Activated CD8-positive, alpha-beta T cell treated with anti-CD3 and anti-CD28 coated beads, Interleukin-2, amount 10 ng/mL, durations not matched to agents 7 days and 5 days (primary cell): ENCODE results near the gene PNMA3. TPM values are rescaled to one million over a fixed set of nuclear protein-coding genes. Genes with fewer than 3 reads are reported as not detected.
"Not testable (repeated sequence)": the region's sequence is repeated elsewhere in the genome, so short reads cannot be mapped to it uniquely, and the experiment has no call there.

Source experiments
- ATAC-seq: fragments of 150-1000 bp; cut with Tn5 transposase; one replicate; pipeline ENCODE4 v1.10.0; 2021; ENCODE audit warnings: moderate library complexity
- CTCF ChIA-PET: fragments of 350-600 bp; sonication (Branson Sonifier 250); formaldehyde crosslinking; loops from one replicate; lab custom pipeline; 2021; ENCODE audit warnings: antibody characterized with exemption; lab: Charles Lee
- POLR2A ChIA-PET: fragments of 350-600 bp; sonication (Branson Sonifier 250); formaldehyde crosslinking; loops from one replicate; lab custom pipeline; 2021; ENCODE audit warnings: antibody characterized with exemption; lab: Charles Lee
- DNase-seq: peaks from one replicate; pipeline ENCODE4 v3.0.0-alpha.2; 2020
- H3K27ac Mint-ChIP-seq: one replicate; pipeline ENCODE4 v1.8.0; 2021; ENCODE audit warnings: mild to moderate bottlenecking, mixed read lengths
- H3K27me3 Mint-ChIP-seq: one replicate; pipeline ENCODE4 v1.8.0; 2021; ENCODE audit warnings: low read depth, mixed read lengths
- H3K36me3 Mint-ChIP-seq: one replicate; pipeline ENCODE4 v1.8.0; 2021; ENCODE audit warnings: low read depth, mixed read lengths
- H3K4me1 Mint-ChIP-seq: one replicate; pipeline ENCODE4 v1.8.0; 2021; ENCODE audit warnings: low read depth, mixed read lengths
- H3K4me3 Mint-ChIP-seq: one replicate; pipeline ENCODE4 v1.8.0; 2021; ENCODE audit warnings: mild to moderate bottlenecking, mixed read lengths
- H3K9me3 Mint-ChIP-seq: one replicate; pipeline ENCODE4 v1.8.0; 2022; ENCODE audit warnings: mixed read lengths; ENCODE audit not compliant: insufficient read depth
- total RNA-seq, 2 experiments: library from RNA; stranded (reverse); gene quantifications; one replicate each; pipeline ENCODE4 v1.2.3, GENCODE V29; 2021

PNMA3 gene
- total RNA-seq, 2 experiments from 2014 or later = 1.1 to 1.2 TPM

GRCh38 chrX:153059191-153060094 is 3.2 kb downstream of the PNMA3 start:
- Mint-ChIP-seq H3K27ac (no peak overlapping the region), H3K9me3 (no peaks in the 10 kb centered on the region), H3K27me3 (peaks cover 3% of the 10 kb centered on the region), H3K4me1 (no peaks in the 10 kb centered on the region), H3K36me3 (no peaks in the 10 kb centered on the region), H3K4me3 (no peak overlapping the region)
- ChIA-PET POLR2A (no interaction called here), CTCF (interaction anchor here (0.7 kb wide), 1 partner anchor 9 kb away, joined by 3 read pairs; no protein-coding TSS in a partner anchor)
- ATAC-seq = no peak
- DNase-seq = no peak

GRCh38 chrX:153060095-153060445 is 3.8 kb downstream of the PNMA3 start:
- ATAC-seq = no peak
- no peaks in the 10 kb centered on the region for H3K4me1 Mint-ChIP-seq
- DNase-seq = no peak
- CTCF ChIA-PET = interaction anchor here (0.7 kb wide), 1 partner anchor 9 kb away, joined by 3 read pairs; no protein-coding TSS in a partner anchor
- no peak overlapping the region for H3K27ac Mint-ChIP-seq
- no peaks in the 10 kb centered on the region for H3K9me3 Mint-ChIP-seq
- POLR2A ChIA-PET = no interaction called here
- no peak overlapping the region for H3K4me3 Mint-ChIP-seq
- peaks cover 3% of the 10 kb centered on the region for H3K27me3 Mint-ChIP-seq
- H3K36me3 Mint-ChIP-seq = no peaks in the 10 kb centered on the region

DNA sequence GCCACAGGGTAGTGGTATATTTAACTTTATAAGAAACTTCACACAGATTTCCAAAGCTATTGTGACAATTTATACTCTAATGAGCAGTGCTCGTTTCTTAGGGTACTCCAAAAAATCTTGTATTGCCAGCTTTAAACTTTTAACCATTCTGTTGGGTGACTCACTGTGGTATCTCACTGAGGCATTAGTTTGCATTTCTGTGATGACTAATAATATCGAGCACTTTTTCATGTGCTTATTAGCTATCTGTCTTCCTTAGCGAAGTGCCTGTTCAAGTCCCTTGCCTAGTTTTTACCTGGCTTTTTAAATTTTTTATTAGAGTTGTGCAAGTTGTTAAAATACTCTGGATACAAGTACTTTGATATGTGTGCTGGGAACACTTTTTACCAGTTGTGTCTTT is 5.5 kb downstream of the PNMA3 start:
- H3K4me3 Mint-ChIP-seq = no peak overlapping the region
- H3K9me3 Mint-ChIP-seq = no peaks in the 10 kb centered on the region
- ATAC-seq (no peak), DNase-seq (no peak)
- H3K27me3 Mint-ChIP-seq = peaks cover 3% of the 10 kb centered on the region
- POLR2A ChIA-PET = no interaction called here
- H3K4me1 Mint-ChIP-seq = no peaks in the 10 kb centered on the region
- CTCF ChIA-PET = interaction anchor here (1.1 to 1.3 kb wide), 2 partner anchors 27 to 29 kb away, joined by 3 to 5 read pairs; no protein-coding TSS in a partner anchor
- no peaks in the 10 kb centered on the region for H3K36me3 Mint-ChIP-seq
- H3K27ac Mint-ChIP-seq = no peak overlapping the region

DNA sequence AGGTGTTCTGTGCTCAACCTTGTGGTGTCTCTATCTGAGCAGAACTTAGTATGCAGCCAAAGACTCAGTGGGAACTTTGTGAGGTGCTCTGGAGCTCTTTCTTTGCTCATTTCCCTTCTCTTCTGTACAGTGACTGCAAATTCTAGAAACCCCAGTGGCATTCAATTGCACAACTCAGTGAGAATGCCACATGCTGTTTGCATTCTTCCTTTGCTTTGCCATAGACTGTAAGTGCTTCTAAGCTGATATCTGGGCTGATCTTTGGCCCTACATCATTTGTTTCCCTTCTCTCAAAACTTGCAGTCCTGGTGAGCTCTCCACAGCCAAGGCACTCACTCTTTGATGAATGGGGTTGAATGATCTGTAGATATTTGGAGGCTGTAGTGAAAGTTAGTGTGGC is 7.0 kb downstream of the PNMA3 start:
- CTCF ChIA-PET = interaction anchor here (1.0 kb wide), 1 partner anchor 605 kb away, joined by 5 read pairs; no protein-coding TSS in a partner anchor
- ATAC-seq = no peak
- Mint-ChIP-seq H3K9me3 (no peaks in the 10 kb centered on the region), H3K27me3 (peaks cover 3% of the 10 kb centered on the region), H3K4me3 (no peak overlapping the region), H3K36me3 (no peaks in the 10 kb centered on the region), H3K27ac (no peak overlapping the region), H3K4me1 (no peaks in the 10 kb centered on the region)
- POLR2A ChIA-PET = no interaction called here
- DNase-seq = no peak

- Mint-ChIP-seq H3K9me3 (no peaks in the 10 kb centered on the region), H3K36me3 (no peaks in the 10 kb centered on the region), H3K4me3 (no peak overlapping the region), H3K27ac (no peak overlapping the region), H3K27me3 (peaks cover 3% of the 10 kb centered on the region), H3K4me1 (no peaks in the 10 kb centered on the region)
- CTCF ChIA-PET = interaction anchor here (1.0 kb wide), 1 partner anchor 604 kb away, joined by 5 read pairs; no protein-coding TSS in a partner anchor
- POLR2A ChIA-PET = no interaction called here
- DNase-seq (no peak), ATAC-seq (no peak)
Observed at GRCh38 chrX:153064061-153064460, 7.8 kb downstream of the PNMA3 start.

DNA sequence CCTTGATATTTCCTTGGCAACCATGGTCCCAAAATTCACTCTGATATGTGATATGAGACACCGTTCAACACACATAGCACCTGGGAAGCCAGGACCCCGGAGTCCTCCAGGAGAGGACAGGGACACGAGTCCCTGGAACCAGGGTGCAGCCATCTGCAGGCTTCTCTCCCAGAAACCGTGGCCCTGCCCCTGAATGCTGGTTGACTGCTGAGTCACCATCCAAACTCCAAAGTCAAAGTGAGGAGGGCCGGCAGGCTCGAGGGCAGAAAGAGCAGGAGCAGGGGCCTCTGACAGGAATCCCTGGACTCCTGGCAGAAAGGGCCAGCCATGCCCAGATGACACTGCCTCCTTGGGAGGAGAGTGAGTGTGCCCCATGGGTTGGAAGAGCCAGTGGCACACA is 9.1 kb downstream of the PNMA3 start:
- Mint-ChIP-seq H3K9me3 (no peaks in the 10 kb centered on the region), H3K4me3 (no peak overlapping the region), H3K36me3 (no peaks in the 10 kb centered on the region), H3K27me3 (peaks cover 3% of the 10 kb centered on the region), H3K27ac (no peak overlapping the region), H3K4me1 (no peaks in the 10 kb centered on the region)
- POLR2A ChIA-PET = no interaction called here
- DNase-seq (no peak), ATAC-seq (no peak)
- CTCF ChIA-PET = no interaction called here

GRCh38 chrX:153066402-153066801 is 10.1 kb downstream of the PNMA3 start:
- H3K36me3 Mint-ChIP-seq, ATAC-seq, H3K4me3 Mint-ChIP-seq, H3K27me3 Mint-ChIP-seq, POLR2A ChIA-PET, DNase-seq, H3K27ac Mint-ChIP-seq, H3K4me1 Mint-ChIP-seq, H3K9me3 Mint-ChIP-seq, CTCF ChIA-PET: not testable (repeated sequence)

DNA sequence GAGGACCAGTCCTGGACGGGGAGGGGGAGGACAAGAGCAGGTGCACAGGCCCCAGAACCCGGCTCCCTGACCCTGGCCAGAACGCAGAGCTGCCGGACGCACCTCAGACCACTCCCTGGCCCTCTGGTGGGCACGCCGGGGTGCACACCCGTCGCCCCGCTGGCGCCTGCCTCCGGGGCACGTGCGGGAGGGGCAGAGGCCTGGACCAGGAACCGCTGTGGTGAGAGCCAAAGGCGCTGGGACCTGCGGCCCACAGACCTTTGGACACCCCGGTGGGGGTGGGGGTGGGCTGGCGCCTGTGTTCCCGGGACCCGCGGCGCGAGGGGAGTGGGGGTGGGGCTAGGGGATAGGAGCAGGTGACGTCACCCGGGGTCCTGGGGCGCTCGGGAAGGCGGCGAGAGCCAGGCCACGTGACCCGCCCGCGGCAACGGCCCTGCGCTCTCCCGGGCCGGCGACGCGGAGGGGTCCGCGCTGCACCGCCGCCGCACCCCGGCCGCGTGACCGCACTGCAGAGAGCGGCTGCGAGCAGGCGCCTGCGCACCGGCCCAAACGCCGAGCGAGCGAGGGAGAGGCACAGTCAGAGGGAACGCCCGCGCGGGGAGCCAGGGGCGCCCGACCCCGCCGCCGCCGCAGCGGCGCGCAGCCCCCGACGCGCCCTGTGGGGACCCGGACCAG is 15.8 kb downstream of the PNMA3 start, which contains the start of gene PNMA6A:
TSS of gene PNMA6A (plus strand) at position 546 of the 675 bp plus-strand sequence. CDS start 609 bp downstream, outside the sequence.
- H3K9me3 Mint-ChIP-seq, H3K36me3 Mint-ChIP-seq, H3K4me1 Mint-ChIP-seq, CTCF ChIA-PET, POLR2A ChIA-PET, H3K4me3 Mint-ChIP-seq, DNase-seq, H3K27ac Mint-ChIP-seq, H3K27me3 Mint-ChIP-seq: not testable (repeated sequence)
- ATAC-seq = peak; percentile 76

DNA sequence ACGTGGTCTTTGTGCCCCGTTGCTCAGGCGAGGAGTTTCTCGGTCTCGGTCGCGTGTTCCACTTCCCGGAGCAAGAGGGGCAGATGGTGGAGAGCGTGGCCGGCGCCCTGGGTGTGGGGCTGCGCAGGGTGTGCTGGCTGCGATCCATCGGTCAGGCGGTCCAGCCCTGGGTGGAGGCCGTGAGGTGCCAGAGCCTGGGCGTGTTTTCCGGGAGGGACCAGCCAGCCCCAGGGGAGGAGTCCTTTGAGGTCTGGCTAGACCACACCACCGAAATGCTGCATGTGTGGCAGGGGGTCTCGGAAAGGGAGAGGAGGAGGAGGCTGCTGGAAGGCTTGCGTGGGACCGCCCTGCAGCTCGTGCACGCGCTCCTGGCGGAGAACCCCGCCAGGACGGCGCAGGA is 17.1 kb downstream of the PNMA3 start:
- H3K27ac Mint-ChIP-seq, ATAC-seq, H3K36me3 Mint-ChIP-seq, CTCF ChIA-PET, H3K4me3 Mint-ChIP-seq, DNase-seq, POLR2A ChIA-PET, H3K27me3 Mint-ChIP-seq, H3K4me1 Mint-ChIP-seq, H3K9me3 Mint-ChIP-seq: not testable (repeated sequence)

DNA sequence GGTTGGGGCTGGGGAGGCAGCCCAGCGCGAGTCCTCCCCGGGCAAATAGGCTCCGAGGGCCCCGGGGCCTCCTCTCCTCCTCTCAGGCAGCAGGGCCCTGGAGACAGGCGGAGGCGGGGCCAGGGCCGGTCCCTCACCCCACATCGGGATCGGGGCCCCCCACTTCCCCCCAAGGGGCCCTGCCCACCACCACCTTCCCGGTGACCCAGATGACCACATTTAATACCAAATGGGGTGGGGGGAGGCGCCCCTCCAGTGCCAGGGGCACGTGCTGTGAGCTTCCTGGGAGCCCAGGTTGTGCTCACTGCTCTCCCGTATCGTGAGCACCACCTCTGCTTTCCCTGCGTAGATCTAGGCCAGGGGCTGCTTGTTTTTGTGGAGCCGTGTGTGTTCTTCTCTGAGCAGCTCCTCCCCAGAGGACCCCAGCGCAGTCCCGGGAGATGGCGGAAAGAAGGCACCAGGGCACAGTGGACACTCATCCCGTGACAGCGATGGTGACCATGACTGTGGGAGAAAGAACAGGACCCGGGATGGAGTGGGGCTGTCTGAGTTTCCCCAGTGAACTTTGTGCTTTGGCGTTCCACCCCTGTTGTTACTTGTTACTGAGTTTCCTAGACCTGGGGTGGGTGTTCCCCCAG is 18.1 kb downstream of the PNMA3 start:
- POLR2A ChIA-PET = no interaction called here
- no peak for ATAC-seq
- H3K4me3 Mint-ChIP-seq = no peak overlapping the region

GRCh38 chrX:153074935-153075334 is 18.7 kb downstream of the PNMA3 start:
- no peak for ATAC-seq
- POLR2A ChIA-PET = no interaction called here
- H3K9me3 Mint-ChIP-seq = no peaks in the 10 kb centered on the region
- H3K27ac Mint-ChIP-seq = no peak overlapping the region
- H3K36me3 Mint-ChIP-seq = no peaks in the 10 kb centered on the region
- CTCF ChIA-PET = no interaction called here
- H3K27me3 Mint-ChIP-seq = no peaks in the 10 kb centered on the region
- H3K4me3 Mint-ChIP-seq = no peak overlapping the region
- DNase-seq = no peak
- H3K4me1 Mint-ChIP-seq = no peaks in the 10 kb centered on the region

More for the DNA sequence above, 18.1 kb downstream of the PNMA3 start:
- Mint-ChIP-seq H3K27me3 (no peaks in the 10 kb centered on the region), H3K27ac (no peak overlapping the region), H3K9me3 (no peaks in the 10 kb centered on the region), H3K36me3 (no peaks in the 10 kb centered on the region), H3K4me1 (no peaks in the 10 kb centered on the region)
- DNase-seq = no peak
- CTCF ChIA-PET = no interaction called here
